ENCODE measurements around the gene PARL. TPM values are rescaled to one million over a fixed set of nuclear protein-coding genes. Genes with fewer than 3 reads are reported as not detected.
"Not testable (repeated sequence)": the region's sequence is repeated elsewhere in the genome, so short reads cannot be mapped to it uniquely, and the experiment has no call there.

PARL gene
- polyA plus RNA-seq, 2 of the 4 experiments (the other 2 are of a cell fraction) = 45.9 to 71.6 TPM

DNA sequence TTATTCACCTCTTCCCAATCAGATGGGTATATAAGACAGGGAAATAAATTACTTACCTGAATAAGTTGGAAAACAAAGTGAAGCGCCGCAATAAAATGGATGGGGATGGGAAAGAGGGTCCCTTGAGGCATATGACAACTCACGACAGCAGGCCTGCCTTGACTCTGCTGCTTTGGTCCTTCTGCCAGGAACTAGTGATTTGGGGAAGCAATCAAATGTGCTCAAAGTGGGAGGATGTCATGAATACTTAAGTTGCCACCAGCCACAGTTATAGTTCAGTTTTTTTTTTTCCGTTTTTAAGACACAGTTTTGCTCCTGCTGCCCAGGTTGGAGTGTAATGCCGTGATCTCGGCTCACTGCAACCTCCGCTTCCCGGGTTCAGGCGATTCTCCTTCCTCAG is 4.6 kb downstream of the PARL start (continued):
- no peak for TF ChIP-seq RNF2 (IDR thresholded peaks at IDR 0.05; ENCODE audit: borderline replicate concordance, low read depth)
- TF ChIP-seq, protein P1, sequence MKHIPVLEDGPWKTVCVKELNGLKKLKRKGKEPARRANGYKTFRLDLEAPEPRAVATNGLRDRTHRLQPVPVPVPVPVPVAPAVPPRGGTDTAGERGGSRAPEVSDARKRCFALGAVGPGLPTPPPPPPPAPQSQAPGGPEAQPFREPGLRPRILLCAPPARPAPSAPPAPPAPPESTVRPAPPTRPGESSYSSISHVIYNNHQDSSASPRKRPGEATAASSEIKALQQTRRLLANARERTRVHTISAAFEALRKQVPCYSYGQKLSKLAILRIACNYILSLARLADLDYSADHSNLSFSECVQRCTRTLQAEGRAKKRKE (CRISPR knock-in tag; IDR thresholded peaks at IDR 0.05; ENCODE audit: low read depth) = no peak
- TF ChIP-seq SMC3 (IDR thresholded peaks at IDR 0.05) = no peak

DNA sequence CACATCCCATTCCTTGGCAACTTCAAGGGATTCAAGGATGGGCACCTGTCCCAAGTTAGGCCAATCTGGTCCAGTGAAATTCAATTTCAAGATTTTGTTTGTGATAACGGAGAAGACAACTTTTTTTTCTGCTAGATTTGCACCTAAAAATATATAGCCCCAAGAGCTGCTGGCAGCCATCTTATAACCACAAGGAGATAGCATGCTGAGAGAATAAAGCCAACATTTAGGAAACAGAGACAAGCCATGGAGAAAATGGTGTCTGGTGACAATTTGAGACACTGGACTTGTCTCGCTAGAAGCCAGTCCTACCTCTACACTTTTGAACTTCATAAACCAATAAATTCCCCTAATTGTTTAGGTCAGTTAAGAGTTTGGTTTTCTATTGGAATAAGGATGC is 5.4 kb downstream of the PARL start:
- no peak for DNase-seq (ENCODE audit: low read depth in 1 of 2, low spot score in 1 of 2)
- Histone ChIP-seq H3K4me2 (no peak overlapping the region), H3K27ac (no peak overlapping the region), H3K4me3 (no peak overlapping the region), H3K9me3 (no peaks in the 10 kb centered on the region), H3K4me1 (peaks cover 11% of the 10 kb centered on the region; the same call in 2 of the 3 replicates)
- CTCF ChIA-PET = no interaction called here
- TF ChIP-seq, protein P2, sequence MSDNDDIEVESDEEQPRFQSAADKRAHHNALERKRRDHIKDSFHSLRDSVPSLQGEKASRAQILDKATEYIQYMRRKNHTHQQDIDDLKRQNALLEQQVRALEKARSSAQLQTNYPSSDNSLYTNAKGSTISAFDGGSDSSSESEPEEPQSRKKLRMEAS (IDR thresholded peaks at IDR 0.05) = no peak
- TF ChIP-seq, protein P3, sequence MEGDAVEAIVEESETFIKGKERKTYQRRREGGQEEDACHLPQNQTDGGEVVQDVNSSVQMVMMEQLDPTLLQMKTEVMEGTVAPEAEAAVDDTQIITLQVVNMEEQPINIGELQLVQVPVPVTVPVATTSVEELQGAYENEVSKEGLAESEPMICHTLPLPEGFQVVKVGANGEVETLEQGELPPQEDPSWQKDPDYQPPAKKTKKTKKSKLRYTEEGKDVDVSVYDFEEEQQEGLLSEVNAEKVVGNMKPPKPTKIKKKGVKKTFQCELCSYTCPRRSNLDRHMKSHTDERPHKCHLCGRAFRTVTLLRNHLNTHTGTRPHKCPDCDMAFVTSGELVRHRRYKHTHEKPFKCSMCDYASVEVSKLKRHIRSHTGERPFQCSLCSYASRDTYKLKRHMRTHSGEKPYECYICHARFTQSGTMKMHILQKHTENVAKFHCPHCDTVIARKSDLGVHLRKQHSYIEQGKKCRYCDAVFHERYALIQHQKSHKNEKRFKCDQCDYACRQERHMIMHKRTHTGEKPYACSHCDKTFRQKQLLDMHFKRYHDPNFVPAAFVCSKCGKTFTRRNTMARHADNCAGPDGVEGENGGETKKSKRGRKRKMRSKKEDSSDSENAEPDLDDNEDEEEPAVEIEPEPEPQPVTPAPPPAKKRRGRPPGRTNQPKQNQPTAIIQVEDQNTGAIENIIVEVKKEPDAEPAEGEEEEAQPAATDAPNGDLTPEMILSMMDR (IDR thresholded peaks at IDR 0.05) = no peak
- TF ChIP-seq, protein P4, sequence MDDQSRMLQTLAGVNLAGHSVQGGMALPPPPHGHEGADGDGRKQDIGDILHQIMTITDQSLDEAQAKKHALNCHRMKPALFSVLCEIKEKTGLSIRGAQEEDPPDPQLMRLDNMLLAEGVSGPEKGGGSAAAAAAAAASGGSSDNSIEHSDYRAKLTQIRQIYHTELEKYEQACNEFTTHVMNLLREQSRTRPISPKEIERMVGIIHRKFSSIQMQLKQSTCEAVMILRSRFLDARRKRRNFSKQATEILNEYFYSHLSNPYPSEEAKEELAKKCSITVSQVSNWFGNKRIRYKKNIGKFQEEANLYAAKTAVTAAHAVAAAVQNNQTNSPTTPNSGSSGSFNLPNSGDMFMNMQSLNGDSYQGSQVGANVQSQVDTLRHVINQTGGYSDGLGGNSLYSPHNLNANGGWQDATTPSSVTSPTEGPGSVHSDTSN (IDR thresholded peaks at IDR 0.05) = no peak
- TF ChIP-seq BHLHE40 (IDR thresholded peaks at IDR 0.05; ENCODE audit: low read depth, low read length) (no peak), CHD2 (IDR thresholded peaks at IDR 0.05; ENCODE audit: low read length, partially characterized antibody) (no peak)
- TF ChIP-seq, protein P5, sequence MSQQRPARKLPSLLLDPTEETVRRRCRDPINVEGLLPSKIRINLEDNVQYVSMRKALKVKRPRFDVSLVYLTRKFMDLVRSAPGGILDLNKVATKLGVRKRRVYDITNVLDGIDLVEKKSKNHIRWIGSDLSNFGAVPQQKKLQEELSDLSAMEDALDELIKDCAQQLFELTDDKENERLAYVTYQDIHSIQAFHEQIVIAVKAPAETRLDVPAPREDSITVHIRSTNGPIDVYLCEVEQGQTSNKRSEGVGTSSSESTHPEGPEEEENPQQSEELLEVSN (IDR thresholded peaks at IDR 0.05; ENCODE audit: borderline replicate concordance, low read depth) = no peak
- 86% methylated on average over 2 of the region's 2 CpGs for WGBS (ENCODE audit: missing lambda C conversion rate)
- FAIRE-seq = no peak
- POLR2A ChIA-PET = no interaction called here
- no peak for ATAC-seq

DNA sequence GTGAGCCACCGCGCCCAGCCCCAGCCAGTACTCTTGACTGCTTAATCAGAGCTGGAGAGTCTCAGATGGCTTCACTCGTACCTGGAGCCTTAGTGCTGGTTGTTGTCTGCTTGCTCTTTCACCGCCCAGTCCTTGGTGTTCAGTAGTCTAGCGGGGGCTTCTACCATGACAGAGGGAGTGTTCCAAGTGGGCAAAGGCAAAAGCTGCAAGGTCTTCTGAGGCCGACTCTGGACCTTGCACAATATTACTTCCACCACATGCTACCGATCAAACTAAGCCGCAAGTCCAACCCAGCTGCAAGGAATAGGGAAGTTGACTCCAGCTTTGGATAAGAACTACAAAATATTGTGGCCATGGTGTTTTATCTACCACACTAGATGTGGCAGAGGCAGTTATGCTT is 6.6 kb downstream of the PARL start:
- 97% methylated on average over 8 of the region's 8 CpGs for WGBS (ENCODE audit: missing lambda C conversion rate)
- DNase-seq (ENCODE audit: low read depth in 1 of 2, low spot score in 1 of 2) (no peak), FAIRE-seq (no peak), ATAC-seq (no peak)
- Histone ChIP-seq H3K4me3 (no peak overlapping the region), H3K4me2 (no peak overlapping the region), H3K27ac (no peak overlapping the region), H3K9me3 (no peaks in the 10 kb centered on the region), H3K4me1 (peaks cover 6% of the 10 kb centered on the region; the same call in 2 of the 3 replicates)
- TF ChIP-seq CHD2 (IDR thresholded peaks at IDR 0.05; ENCODE audit: low read length, partially characterized antibody) (no peak), ZSCAN20 (CRISPR knock-in tag; IDR thresholded peaks at IDR 0.05) (no peak), NR3C1 (IDR thresholded peaks at IDR 0.05) (no peak)
- CTCF ChIA-PET = no interaction called here
- POLR2A ChIA-PET = no interaction called here

DNA sequence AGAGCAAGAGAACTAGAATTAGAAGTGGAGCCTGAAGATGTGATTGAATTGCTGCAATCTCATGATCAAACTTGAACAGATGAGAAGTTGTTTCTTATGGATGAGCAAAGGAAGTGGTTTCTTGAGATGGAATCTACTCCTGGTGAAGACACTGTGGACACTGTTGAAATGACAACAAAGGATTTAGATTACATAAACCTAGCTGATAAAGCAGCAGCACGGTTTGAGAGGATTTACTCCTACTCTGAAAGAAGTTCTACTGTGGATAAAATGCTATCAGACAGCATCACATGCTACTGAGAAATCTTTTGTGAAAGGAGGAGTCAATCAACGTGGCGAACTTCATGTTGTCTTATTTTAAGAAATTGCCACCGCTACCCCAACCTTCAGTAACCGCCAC is 7.5 kb downstream of the PARL start:
- H3K4me2 ChIP-seq; DNase-seq (ENCODE audit: low read depth in 1 of 2, low spot score in 1 of 2); H3K4me1 ChIP-seq; ATAC-seq; CTCF ChIA-PET; H3K27ac ChIP-seq; H3K9me3 ChIP-seq; H3K4me3 ChIP-seq; POLR2A ChIA-PET; FAIRE-seq: not testable (repeated sequence)
- 79% methylated on average over 5 of the region's 5 CpGs for WGBS (ENCODE audit: missing lambda C conversion rate)

DNA sequence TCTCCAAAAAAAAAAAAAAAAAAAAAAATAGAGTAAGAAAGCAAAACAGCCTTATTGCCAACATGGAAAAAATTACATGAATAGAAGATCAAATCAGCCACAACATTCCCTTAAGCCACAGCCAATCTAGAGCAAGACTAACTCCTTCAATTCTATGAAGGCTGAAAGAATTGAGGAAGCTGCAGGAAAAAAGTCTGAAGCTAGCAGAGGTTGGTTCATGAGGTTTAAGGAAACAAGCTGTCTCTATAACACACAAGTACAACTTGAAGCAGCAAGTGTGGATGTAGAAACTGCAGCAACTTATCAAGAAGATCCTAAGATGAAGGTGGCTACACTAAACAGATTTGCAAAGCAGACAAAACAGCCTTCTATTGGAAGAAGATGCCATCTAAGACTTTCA is 9.3 kb downstream of the PARL start:
- no peak overlapping the region for H3K27ac ChIP-seq
- no peak for DNase-seq (ENCODE audit: low read depth in 1 of 2, low spot score in 1 of 2)
- ATAC-seq = no peak
- no peak for FAIRE-seq
- H3K4me3 ChIP-seq = no peak overlapping the region
- no peaks in the 10 kb centered on the region for H3K4me1 ChIP-seq
- CTCF ChIA-PET = interaction anchor here (0.6 to 4.4 kb wide), 2 partner anchors 9 to 228 kb away, joined by 3 to 24 read pairs; partner anchors contain the start of gene PARL
- no peaks in the 10 kb centered on the region for H3K9me3 ChIP-seq
- POLR2A ChIA-PET = no interaction called here
- no peak overlapping the region for H3K4me2 ChIP-seq
- TF ChIP-seq, protein P1 (CRISPR knock-in tag; IDR thresholded peaks at IDR 0.05; ENCODE audit: low read depth) = no peak
- TF ChIP-seq, protein P6, sequence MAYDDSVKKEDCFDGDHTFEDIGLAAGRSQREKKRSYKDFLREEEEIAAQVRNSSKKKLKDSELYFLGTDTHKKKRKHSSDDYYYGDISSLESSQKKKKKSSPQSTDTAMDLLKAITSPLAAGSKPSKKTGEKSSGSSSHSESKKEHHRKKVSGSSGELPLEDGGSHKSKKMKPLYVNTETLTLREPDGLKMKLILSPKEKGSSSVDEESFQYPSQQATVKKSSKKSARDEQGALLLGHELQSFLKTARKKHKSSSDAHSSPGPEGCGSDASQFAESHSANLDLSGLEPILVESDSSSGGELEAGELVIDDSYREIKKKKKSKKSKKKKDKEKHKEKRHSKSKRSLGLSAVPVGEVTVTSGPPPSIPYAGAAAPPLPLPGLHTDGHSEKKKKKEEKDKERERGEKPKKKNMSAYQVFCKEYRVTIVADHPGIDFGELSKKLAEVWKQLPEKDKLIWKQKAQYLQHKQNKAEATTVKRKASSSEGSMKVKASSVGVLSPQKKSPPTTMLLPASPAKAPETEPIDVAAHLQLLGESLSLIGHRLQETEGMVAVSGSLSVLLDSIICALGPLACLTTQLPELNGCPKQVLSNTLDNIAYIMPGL (CRISPR knock-in tag; IDR thresholded peaks at IDR 0.05; ENCODE audit: borderline replicate concordance) = no peak
- TF ChIP-seq, protein P7, sequence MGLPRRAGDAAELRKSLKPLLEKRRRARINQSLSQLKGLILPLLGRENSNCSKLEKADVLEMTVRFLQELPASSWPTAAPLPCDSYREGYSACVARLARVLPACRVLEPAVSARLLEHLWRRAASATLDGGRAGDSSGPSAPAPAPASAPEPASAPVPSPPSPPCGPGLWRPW (IDR thresholded peaks at IDR 0.05) = no peak
- no peak for TF ChIP-seq CHD4 (IDR thresholded peaks at IDR 0.05; ENCODE audit: borderline replicate concordance)
- no peak for TF ChIP-seq RARB (CRISPR knock-in tag; IDR thresholded peaks at IDR 0.05)
- TF ChIP-seq HOXB13 (CRISPR knock-in tag; IDR thresholded peaks at IDR 0.05; ENCODE audit: low read depth) = no peak
- no peak for TF ChIP-seq FOSL2 (IDR thresholded peaks at IDR 0.05)
- TF ChIP-seq FOSL2 (CRISPR knock-in tag; IDR thresholded peaks at IDR 0.05) = no peak

Measured in A549 (cell line).